K562 (cell line): ENCODE measurements around the gene AAMP.

Experiments
- CBX3 ChIP-seq, 2 experiments: IDR thresholded peaks; 1 replicate in 1 of 2; 2 replicates in 1 of 2; pipeline ENCODE4 v1.6.1; 2012; ENCODE audit warnings: inconsistent platforms in 2 of 2, low read length in 2 of 2, borderline replicate concordance in 1 of 2, control low read depth in 1 of 2
- CTCF ChIP-seq, 3 experiments: IDR thresholded peaks in 2 of 3; conservative IDR thresholded peaks in 1 of 3; 2 replicates each; pipeline ENCODE4 v1.5.1; 2011 to 2012; ENCODE audit warnings: low read length in 3 of 3, mild to moderate bottlenecking in 3 of 3, control low read depth in 2 of 3, improper control_type of control experiment in 1 of 3, inconsistent platforms in 1 of 3, low read depth in 1 of 3, mixed read lengths in 1 of 3, moderate library complexity in 1 of 3; ENCODE audit not compliant: insufficient read depth in 2 of 3
- POLR2AphosphoS2 ChIP-seq: IDR thresholded peaks from 2 replicates; pipeline ENCODE4 v1.6.1; 2012; ENCODE audit warnings: low read length, improper control_type of control experiment
- POLR2AphosphoS5 ChIP-seq: IDR thresholded peaks from 2 replicates; pipeline ENCODE4 v1.6.1; 2011; ENCODE audit warnings: mild to moderate bottlenecking, low read depth, low read length, moderate library complexity; ENCODE audit not compliant: control insufficient read depth, insufficient read depth

GRCh38 chr2:218272531-218273212, 2.7 kb upstream of the AAMP start:
- TF ChIP-seq CTCF (IDR thresholded peaks at IDR 0.05 in 2 of 3, conservative IDR thresholded peaks at IDR 0.05 in 1 of 3; ENCODE audit: insufficient read depth in 2 of 3, low read depth in 1 of 3, low read length in 3 of 3) = peak; percentile 81 to 85 (median 82)
- no peak for TF ChIP-seq CBX3 (IDR thresholded peaks at IDR 0.05; ENCODE audit: borderline replicate concordance in 1 of 2, low read length in 2 of 2)
- TF ChIP-seq POLR2AphosphoS2 = peak; percentile 94
- peak; percentile 41; the same call in 1 of the 2 replicates for TF ChIP-seq POLR2AphosphoS5
